Measurements from ENCODE around the gene RMDN2. TPM values are rescaled to one million over a fixed set of nuclear protein-coding genes. Genes with fewer than 3 reads are reported as not detected.
"Not testable (repeated sequence)": the region's sequence is repeated elsewhere in the genome, so short reads cannot be mapped to it uniquely, and the experiment has no call there.

The RMDN2 gene
- total RNA-seq, 1 donor = 9.6 TPM

DNA sequence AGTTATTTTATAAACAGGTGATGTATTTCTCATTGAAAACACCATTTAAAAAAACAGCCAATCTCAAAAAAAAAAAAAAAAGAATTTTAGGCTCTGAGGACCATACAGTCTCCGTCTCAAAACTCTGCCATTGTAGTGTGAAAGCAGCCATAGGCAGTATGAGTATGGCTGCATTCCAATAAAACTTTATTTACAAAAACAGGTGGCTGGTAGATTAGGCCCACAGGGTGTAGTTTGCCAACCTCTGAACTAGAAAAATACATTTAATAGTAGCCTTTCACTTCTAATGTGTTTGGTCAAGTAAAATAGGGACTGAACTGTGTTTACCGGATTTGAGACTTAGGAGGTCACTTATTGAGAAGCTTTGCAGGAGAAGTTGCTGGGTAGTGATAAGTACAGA is 19.2 kb downstream of the RMDN2 start:
- TF ChIP-seq CTCF (IDR thresholded peaks at IDR 0.05; ENCODE audit: insufficient read depth, low read length) = no peak
- no peak overlapping the region for H3K4me3 ChIP-seq (ENCODE audit: low read depth, low read length)
- no peak for DNase-seq (ENCODE audit: low read depth)

- DNase-seq (ENCODE audit: low read depth) = no peak
- TF ChIP-seq CTCF (IDR thresholded peaks at IDR 0.05; ENCODE audit: insufficient read depth, low read length) = no peak
- H3K4me3 ChIP-seq (ENCODE audit: low read depth, low read length) = no peak overlapping the region
These were observed 22.2 kb downstream of the RMDN2 start for GRCh38 chr2:37947306-37947705.

- not testable (repeated sequence) for DNase-seq (ENCODE audit: low read depth); H3K4me3 ChIP-seq (ENCODE audit: low read depth, low read length)
These were observed 37.1 kb downstream of the RMDN2 start for GRCh38 chr2:37962018-37962739.

DNA sequence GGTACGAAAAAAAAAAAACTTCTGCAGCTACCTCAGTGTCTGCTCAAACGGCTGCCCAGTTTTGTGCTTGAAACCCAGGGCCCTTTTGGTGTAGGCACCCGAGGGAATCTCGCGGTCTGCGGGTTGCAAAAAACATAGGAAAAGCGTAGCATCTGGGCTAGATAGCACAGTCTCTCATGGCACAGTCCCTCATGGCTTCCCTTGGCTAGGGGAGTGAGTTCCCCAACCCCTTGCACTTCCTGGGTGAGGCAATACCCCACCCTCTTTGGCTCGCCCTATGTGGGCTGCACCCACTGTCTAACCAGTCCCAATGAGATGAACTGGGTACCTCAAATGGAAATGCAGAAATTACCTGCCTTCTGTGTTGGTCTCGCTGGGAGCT is 37.6 kb downstream of the RMDN2 start:
- not testable (repeated sequence) for DNase-seq (ENCODE audit: low read depth); H3K4me3 ChIP-seq (ENCODE audit: low read depth, low read length)

GRCh38 chr2:37963901-37964300 is 38.8 kb downstream of the RMDN2 start:
- DNase-seq (ENCODE audit: low read depth); H3K4me3 ChIP-seq (ENCODE audit: low read depth, low read length): not testable (repeated sequence)

- DNase-seq (ENCODE audit: low read depth) = no peak
- no peak for TF ChIP-seq CTCF (IDR thresholded peaks at IDR 0.05; ENCODE audit: insufficient read depth, low read length)
These were observed 41.2 kb downstream of the RMDN2 start for GRCh38 chr2:37966326-37966725.

DNA sequence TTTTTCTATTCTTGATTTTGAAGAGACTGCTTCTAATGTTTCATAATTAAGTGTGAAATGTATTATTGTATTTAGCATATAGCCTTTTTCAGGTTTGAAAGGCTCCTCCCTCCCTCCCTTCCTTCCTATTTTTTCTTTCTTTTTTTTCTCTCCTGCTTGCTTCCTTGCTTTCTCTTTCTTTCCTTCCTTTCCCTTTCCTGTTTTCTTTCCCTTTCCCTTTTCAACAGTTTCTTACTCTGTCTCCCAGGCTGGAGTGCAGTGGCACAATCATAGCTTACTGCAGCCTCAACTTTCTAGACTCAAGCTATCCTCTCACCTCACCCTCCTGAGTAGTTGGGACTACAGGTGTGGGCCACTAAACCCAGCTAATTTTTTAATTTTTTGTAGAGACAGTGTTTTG is 44.6 kb downstream of the RMDN2 start:
- no peak for DNase-seq (ENCODE audit: low read depth)
- TF ChIP-seq CTCF (IDR thresholded peaks at IDR 0.05; ENCODE audit: insufficient read depth, low read length) = no peak

More at GRCh38 chr2:37966326-37966725, 41.2 kb downstream of the RMDN2 start:
- H3K4me3 ChIP-seq (ENCODE audit: low read depth, low read length) = no peak overlapping the region

GRCh38 chr2:37971971-37972370 is 46.9 kb downstream of the RMDN2 start:
- no peak overlapping the region for H3K4me3 ChIP-seq (ENCODE audit: low read depth, low read length)
- no peak for DNase-seq (ENCODE audit: low read depth)

More for the DNA sequence above, 44.6 kb downstream of the RMDN2 start:
- H3K4me3 ChIP-seq (ENCODE audit: low read depth, low read length) = no peak overlapping the region

More at GRCh38 chr2:37971971-37972370, 46.9 kb downstream of the RMDN2 start:
- TF ChIP-seq CTCF (IDR thresholded peaks at IDR 0.05; ENCODE audit: insufficient read depth, low read length) = no peak
